HEK293T (cell line): ENCODE results near the gene NMUR1.

Source experiments
- CTCF ChIA-PET: fragments of 350-600 bp; formaldehyde crosslinking; extraction: SDS; loops from one replicate; lab custom pipeline; 2021; ENCODE audit warnings: antibody characterized with exemption, inconsistent platforms; lab: Yijun Ruan, JAX
- POLR2A ChIA-PET: fragments of 350-600 bp; formaldehyde crosslinking; extraction: SDS; loops from one replicate; lab custom pipeline; 2020; ENCODE audit warnings: antibody characterized with exemption, inconsistent platforms; lab: Yijun Ruan, JAX
- DNase-seq: peaks from one replicate; pipeline ENCODE4 v3.0.0; 2012; ENCODE audit warnings: mixed read lengths; ENCODE audit errors: extremely low spot score
- ARNT ChIP-seq: fragments of 450-650 bp; IDR thresholded peaks from 2 replicates; pipeline ENCODE4 v1.6.1; 2017; ENCODE audit warnings: mild to moderate bottlenecking
- BHLHE40 ChIP-seq: fragments of 450-650 bp; IDR thresholded peaks from 2 replicates; pipeline ENCODE4 v1.6.1; 2016; ENCODE audit warnings: mild to moderate bottlenecking, moderate library complexity, borderline replicate concordance
- CTBP1 ChIP-seq: fragments of 450-650 bp; IDR thresholded peaks from 2 replicates; pipeline ENCODE4 v1.6.1; 2016; ENCODE audit warnings: borderline replicate concordance
- ELF4 ChIP-seq: fragments of 450-650 bp; IDR thresholded peaks from 2 replicates; pipeline ENCODE4 v1.6.1; 2017; ENCODE audit warnings: antibody characterized with exemption
- FOXA1 ChIP-seq: fragments of 450-650 bp; IDR thresholded peaks from 2 replicates; pipeline ENCODE4 v1.6.1; 2016; ENCODE audit warnings: mild to moderate bottlenecking
- FOXK2 ChIP-seq: fragments of 450-650 bp; IDR thresholded peaks from 2 replicates; pipeline ENCODE4 v1.6.1; 2016; ENCODE audit warnings: mild to moderate bottlenecking
- FOXM1 ChIP-seq: fragments of 450-650 bp; IDR thresholded peaks from 2 replicates; pipeline ENCODE4 v1.6.1; 2017; ENCODE audit warnings: mild to moderate bottlenecking, borderline replicate concordance
- HDGF ChIP-seq: fragments of 450-650 bp; IDR thresholded peaks from 2 replicates; pipeline ENCODE4 v1.6.1; 2017; ENCODE audit warnings: antibody characterized with exemption, borderline replicate concordance
- L3MBTL2 ChIP-seq: fragments of 450-650 bp; conservative IDR thresholded peaks from 2 replicates; pipeline ENCODE4 v1.6.1; 2016; ENCODE audit warnings: mild to moderate bottlenecking
- LEF1 ChIP-seq: fragments of 450-650 bp; IDR thresholded peaks from 2 replicates; pipeline ENCODE4 v1.6.1; 2017; ENCODE audit warnings: mild to moderate bottlenecking, borderline replicate concordance
- NFRKB ChIP-seq: fragments of 450-650 bp; IDR thresholded peaks from 2 replicates; pipeline ENCODE4 v1.6.1; 2016; ENCODE audit warnings: mild to moderate bottlenecking, moderate library complexity
- PKNOX1 ChIP-seq: fragments of 450-650 bp; IDR thresholded peaks from 2 replicates; pipeline ENCODE4 v1.6.1; 2016
- SP1 ChIP-seq: fragments of 450-650 bp; IDR thresholded peaks from 2 replicates; pipeline ENCODE4 v1.6.1; 2017
- SUZ12 ChIP-seq: fragments of 450-650 bp; IDR thresholded peaks from 2 replicates; pipeline ENCODE4 v1.6.1; 2016; ENCODE audit warnings: mild to moderate bottlenecking
- TARDBP ChIP-seq: fragments of 450-650 bp; IDR thresholded peaks from 2 replicates; pipeline ENCODE4 v1.6.1; 2016
- ZNF384 ChIP-seq: fragments of 450-650 bp; IDR thresholded peaks from 2 replicates; pipeline ENCODE4 v1.6.1; 2016

The NMUR1 gene

GRCh38 chr2:231554748-231555545, 24.7 kb upstream of the NMUR1 start:
- ChIA-PET POLR2A (no interaction called here), CTCF (no interaction called here)
- no peak for TF ChIP-seq FOXK2
- no peak for TF ChIP-seq ELF4
- no peak for TF ChIP-seq SUZ12
- TF ChIP-seq SP1, result no peak
- TF ChIP-seq ZNF384, result no peak
- TF ChIP-seq NFRKB, result no peak
- TF ChIP-seq TARDBP, result no peak
- TF ChIP-seq BHLHE40, result no peak
- no peak for TF ChIP-seq FOXA1
- TF ChIP-seq L3MBTL2, result no peak
- no peak for TF ChIP-seq LEF1
- TF ChIP-seq HDGF, result no peak
- no peak for TF ChIP-seq ARNT
- TF ChIP-seq CTBP1, result no peak
- TF ChIP-seq PKNOX1, result no peak
- no peak for TF ChIP-seq FOXM1
- no peak for DNase-seq

- no peak for TF ChIP-seq PKNOX1
- TF ChIP-seq FOXM1, result no peak
- no peak for TF ChIP-seq SUZ12
- ChIA-PET POLR2A (no interaction called here), CTCF (no interaction called here)
- DNase-seq, result no peak
Observed at GRCh38 chr2:231554327-231554726, 24.1 kb upstream of the NMUR1 start.

DNA sequence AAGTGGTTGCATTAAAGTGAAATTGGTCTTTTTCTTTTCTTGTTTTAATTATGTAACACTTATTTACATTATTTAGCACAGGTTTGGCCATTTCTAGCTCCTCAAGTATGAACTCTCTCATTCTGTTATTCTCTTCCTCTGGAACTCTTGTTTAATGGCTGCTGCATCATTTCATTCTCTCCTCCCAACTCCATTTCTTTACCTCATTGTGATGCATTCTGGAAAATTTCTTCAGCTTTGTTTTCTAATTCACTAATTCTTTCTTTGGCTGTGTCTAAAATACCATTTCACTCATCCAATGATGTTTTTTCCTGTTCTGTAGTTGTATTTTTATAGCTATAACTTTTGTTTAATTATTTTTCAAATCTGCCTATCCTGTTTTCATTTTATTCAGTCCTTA, 22.5 kb upstream of the NMUR1 start:
- DNase-seq, result no peak
- TF ChIP-seq LEF1 (no peak), ELF4 (no peak), NFRKB (no peak), SP1 (no peak), TARDBP (no peak), ARNT (no peak), L3MBTL2 (no peak), HDGF (no peak), FOXK2 (no peak)
- ChIA-PET POLR2A (no interaction called here), CTCF (interaction anchor here (0.7 to 1.0 kb wide), 3 partner anchors 11 to 35 kb away, joined by 3 read pairs; no protein-coding TSS in a partner anchor)

DNA sequence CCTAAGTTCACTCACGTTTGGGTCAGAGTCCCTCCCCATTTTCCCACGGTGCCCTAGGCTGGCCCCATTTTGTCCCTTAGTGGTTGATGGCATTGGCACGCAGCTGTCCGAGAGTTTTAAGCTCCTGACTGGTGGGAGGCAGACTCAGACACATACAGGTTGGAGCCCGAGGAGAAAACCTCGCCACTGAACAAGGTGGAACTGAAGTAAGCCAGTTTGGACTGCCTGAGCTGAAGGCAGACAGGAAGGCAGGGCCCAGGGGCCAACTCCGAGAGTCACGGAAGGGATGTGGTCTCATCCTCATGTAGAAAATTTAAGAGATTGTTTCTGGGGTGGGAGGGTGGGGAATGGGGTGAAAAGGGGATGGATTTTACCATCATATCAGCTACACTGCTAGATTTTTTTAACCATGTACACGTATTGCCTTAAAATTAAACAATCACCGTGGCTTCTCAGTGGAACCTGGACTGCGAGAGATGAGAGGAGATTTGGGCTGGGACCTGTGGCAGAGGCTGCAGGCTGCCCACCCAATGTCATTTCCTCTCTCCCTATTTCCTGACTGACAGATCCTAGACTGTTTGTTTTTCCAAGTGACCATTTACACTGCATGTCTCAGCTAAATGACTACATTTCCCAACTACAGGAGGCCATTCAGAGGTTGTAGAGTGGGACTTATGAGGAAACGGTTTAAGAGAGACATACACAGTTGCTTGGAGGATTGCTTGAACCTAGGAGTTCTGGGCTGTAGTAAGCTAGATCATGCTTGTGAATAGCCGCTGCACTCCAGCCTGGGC, 19.4 kb upstream of the NMUR1 start:
- no peak for DNase-seq
- TF ChIP-seq TARDBP (no peak), FOXM1 (no peak), NFRKB (no peak), ELF4 (no peak), LEF1 (no peak), FOXA1 (no peak), SP1 (no peak), ZNF384 (no peak), BHLHE40 (no peak), L3MBTL2 (no peak), SUZ12 (no peak)
- CTCF ChIA-PET, result interaction anchor here (0.6 kb wide), 1 partner anchor 38 kb away, joined by 6 read pairs; no protein-coding TSS in a partner anchor
- POLR2A ChIA-PET, result no interaction called here

- TF ChIP-seq LEF1 (no peak), ELF4 (no peak), NFRKB (no peak), ZNF384 (no peak), HDGF (no peak), CTBP1 (no peak)
- POLR2A ChIA-PET, result no interaction called here
- CTCF ChIA-PET, result interaction anchor here (1.6 kb wide), 1 partner anchor 18 kb away, joined by 3 read pairs; the partner anchor contains the start of gene NMUR1
- DNase-seq, result no peak
Observed at GRCh38 chr2:231548752-231549151, 18.5 kb upstream of the NMUR1 start.

DNA sequence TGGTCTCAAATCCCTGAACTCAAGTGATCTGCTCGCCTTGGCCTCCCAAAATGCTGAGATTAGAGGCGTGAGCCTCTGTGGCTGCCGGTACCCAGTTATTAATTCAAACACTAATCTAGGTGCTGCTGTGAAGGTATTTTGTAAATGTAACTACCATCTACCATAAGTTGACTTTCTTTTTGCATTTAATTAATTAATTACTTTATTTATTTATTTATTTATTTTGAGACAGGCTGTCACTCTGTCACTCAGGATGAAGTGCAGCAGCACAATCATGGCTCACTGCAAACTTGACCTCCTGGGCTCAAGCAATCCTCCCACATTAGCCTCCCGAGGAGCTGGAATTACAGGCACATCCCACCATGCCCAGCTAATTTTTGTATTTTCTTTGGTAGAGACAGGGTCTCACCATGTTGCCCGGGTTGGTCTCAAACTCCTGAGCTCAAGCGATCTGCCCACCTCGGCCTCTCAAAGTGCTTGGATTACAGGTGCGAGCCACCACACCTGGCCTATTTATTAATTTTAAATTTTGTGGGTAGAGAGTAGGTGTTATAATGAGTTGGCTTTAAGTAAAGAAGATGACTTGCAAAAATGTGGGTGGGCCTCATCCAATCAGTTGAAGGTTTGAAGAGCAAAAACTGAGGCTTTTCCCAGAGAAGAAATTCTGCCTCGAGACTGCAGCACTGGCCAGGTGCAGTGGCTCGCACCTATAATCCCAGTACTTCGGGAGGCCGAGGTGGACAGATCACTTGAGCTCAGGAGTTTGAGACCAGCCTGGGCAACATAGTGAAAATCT, 17.3 kb upstream of the NMUR1 start:
- ChIA-PET POLR2A (no interaction called here), CTCF (interaction anchor here (1.6 kb wide), 1 partner anchor 17 kb away, joined by 3 read pairs; the partner anchor contains the start of gene NMUR1)
- TF ChIP-seq BHLHE40 (no peak), HDGF (no peak), ZNF384 (no peak)
- DNase-seq, result no peak
